Adrenal gland (tissue), 5 donors: ENCODE data around the gene TLR10.
A peak's percentile ranks its signal among the peaks of the same experiment; 100 is the strongest.

Experiments used
- POLR2A ChIP-seq, 2 donors: fragments of 450-650 bp; IDR thresholded peaks; one replicate each; pipeline ENCODE4 v1.6.1; 2017; ENCODE audit warnings: antibody characterized with exemption in 2 of 2, mild to moderate bottlenecking in 2 of 2, moderate library complexity in 1 of 2
- TF ChIP-seq, protein P1 (sequence below), 6 experiments: fragments of 450-650 bp in 4 of 6; fragments of 200-600 bp in 2 of 6; sonication (generic) in 1 of 6; IDR thresholded peaks; 1 replicate in 5 of 6; 2 replicates in 1 of 6; pipeline versions ENCODE4 v1.5.1 to v1.8.0; 2016 to 2021; ENCODE audit warnings: antibody characterized with exemption in 6 of 6, mild to moderate bottlenecking in 2 of 6, moderate library complexity in 1 of 6
- donor health status: DM: no; HTN: no; CAD: no.

DNA sequence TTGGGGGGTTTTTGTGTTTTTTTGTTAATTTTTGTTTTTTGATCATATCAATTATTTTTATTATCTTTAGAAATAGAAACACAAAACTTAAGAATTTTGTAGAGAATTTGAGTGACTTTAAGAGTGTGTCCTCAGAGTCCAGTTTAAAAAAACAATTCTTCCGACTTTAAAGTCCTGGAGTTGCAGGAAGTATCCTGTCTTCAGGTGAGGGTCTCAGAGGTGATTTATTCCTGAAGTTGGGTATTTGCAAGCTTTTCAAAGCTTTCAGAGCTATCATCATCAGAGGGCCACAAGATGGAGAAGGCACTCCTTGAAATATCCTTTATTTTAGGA lies 23.0 kb downstream of the TLR10 start:
- TF ChIP-seq, protein P1, sequence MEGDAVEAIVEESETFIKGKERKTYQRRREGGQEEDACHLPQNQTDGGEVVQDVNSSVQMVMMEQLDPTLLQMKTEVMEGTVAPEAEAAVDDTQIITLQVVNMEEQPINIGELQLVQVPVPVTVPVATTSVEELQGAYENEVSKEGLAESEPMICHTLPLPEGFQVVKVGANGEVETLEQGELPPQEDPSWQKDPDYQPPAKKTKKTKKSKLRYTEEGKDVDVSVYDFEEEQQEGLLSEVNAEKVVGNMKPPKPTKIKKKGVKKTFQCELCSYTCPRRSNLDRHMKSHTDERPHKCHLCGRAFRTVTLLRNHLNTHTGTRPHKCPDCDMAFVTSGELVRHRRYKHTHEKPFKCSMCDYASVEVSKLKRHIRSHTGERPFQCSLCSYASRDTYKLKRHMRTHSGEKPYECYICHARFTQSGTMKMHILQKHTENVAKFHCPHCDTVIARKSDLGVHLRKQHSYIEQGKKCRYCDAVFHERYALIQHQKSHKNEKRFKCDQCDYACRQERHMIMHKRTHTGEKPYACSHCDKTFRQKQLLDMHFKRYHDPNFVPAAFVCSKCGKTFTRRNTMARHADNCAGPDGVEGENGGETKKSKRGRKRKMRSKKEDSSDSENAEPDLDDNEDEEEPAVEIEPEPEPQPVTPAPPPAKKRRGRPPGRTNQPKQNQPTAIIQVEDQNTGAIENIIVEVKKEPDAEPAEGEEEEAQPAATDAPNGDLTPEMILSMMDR (IDR thresholded peaks at IDR 0.05) = peak in 1 of 6 experiments; percentile 11
- TF ChIP-seq POLR2A (IDR thresholded peaks at IDR 0.05) = no peak
